Esophagus muscularis mucosa (tissue), 4 donors: Measurements from ENCODE around the gene GALNT11. TPM values are rescaled to one million over a fixed set of nuclear protein-coding genes. Genes with fewer than 3 reads are reported as not detected.

Experiments
- DNase-seq: peaks from one replicate; pipeline ENCODE4 v3.0.0-alpha.2; 2017; ENCODE audit errors: extremely low spot score
- H3K27ac ChIP-seq, 4 donors: fragments of 200-600 bp; sonication (generic); replicated peaks in 1 of 4; 1 replicate in 3 of 4; 2 replicates in 1 of 4; pipeline ENCODE4 v1.5.1; 2016 to 2019; ENCODE audit warnings: mild to moderate bottlenecking in 1 of 4
- H3K27me3 ChIP-seq, 4 donors: fragments of 200-600 bp; sonication (generic); one replicate each; pipeline versions ENCODE4 v1.5.1 to v1.6.0; 2016 to 2019
- H3K36me3 ChIP-seq, 4 donors: fragments of 200-600 bp; sonication (generic); one replicate each; pipeline ENCODE4 v1.5.1; 2016 to 2019
- H3K4me1 ChIP-seq, 4 donors: fragments of 200-600 bp; sonication (generic); one replicate each; pipeline ENCODE4 v1.5.1; 2016 to 2019
- H3K4me3 ChIP-seq, 4 donors: fragments of 200-600 bp; sonication (generic); 1 replicate in 2 of 4; 2 replicates in 2 of 4; pipeline ENCODE4 v1.5.1; 2016 to 2019; ENCODE audit warnings: mild to moderate bottlenecking in 4 of 4, moderate library complexity in 1 of 4
- H3K9me3 ChIP-seq, 4 donors: fragments of 200-600 bp; sonication (generic); 1 replicate in 3 of 4; 2 replicates in 1 of 4; pipeline ENCODE4 v1.5.1; 2016 to 2019
- CTCF ChIP-seq, 3 experiments: fragments of 200-600 bp in 2 of 3; fragments of 450-650 bp in 1 of 3; sonication (generic) in 2 of 3; IDR thresholded peaks; one replicate each; pipeline ENCODE4 v1.5.1; 2017 to 2019; ENCODE audit warnings: antibody characterized with exemption in 3 of 3, mild to moderate bottlenecking in 2 of 3, moderate library complexity in 1 of 3
- EP300 ChIP-seq: sonication (generic); formaldehyde crosslinking; IDR thresholded peaks from one replicate; pipeline ENCODE4 v1.6.1; 2017; ENCODE audit warnings: antibody characterized with exemption
- POLR2A ChIP-seq: fragments of 450-650 bp; IDR thresholded peaks from one replicate; pipeline ENCODE4 v1.6.1; 2017; ENCODE audit warnings: antibody characterized with exemption, moderate library complexity, mild to moderate bottlenecking, low read depth
- POLR2AphosphoS5 ChIP-seq, 2 donors: sonication (generic); formaldehyde crosslinking; IDR thresholded peaks; one replicate each; pipeline ENCODE4 v1.6.1; 2017; ENCODE audit warnings: antibody characterized with exemption in 2 of 2
- WGBS: methylation state at CpG from one replicate; pipeline ENCODE4 v1.1.5; 2018; 5-methylcytosine and 5-hydroxymethylcytosine counted together
- intact Hi-C: fragments of 100-400 bp; cut with DNase I; formaldehyde crosslinking; loops from one replicate; pipeline ENCODE4 v1.15.1; 2023
- total RNA-seq, 4 donors: library from RNA; depleted of rRNA; stranded (reverse); fragments of >200 nt; gene quantifications; one replicate each; pipeline versions ENCODE4 v1.1.0 to v1.2.1, GENCODE V29; 2016

The GALNT11 gene
- total RNA-seq, 4 donors from 2014 or later, result 33.2 to 51.8 (median 39.5) TPM

- Histone ChIP-seq H3K27ac (no peak overlapping the region), H3K27me3 (no peaks in the 10 kb centered on the region), H3K36me3 (peaks cover 0 to 7% (median under 1%) of the 10 kb centered on the region in 4 donors), H3K4me1 (no peaks in the 10 kb centered on the region), H3K4me3 (no peak overlapping the region), H3K9me3 (no peaks in the 10 kb centered on the region)
- TF ChIP-seq CTCF (IDR thresholded peaks at IDR 0.05) (no peak), EP300 (no peak), POLR2A (no peak), POLR2AphosphoS5 (IDR thresholded peaks at IDR 0.05) (no peak)
- no peak for DNase-seq
- 91% methylated on average over 1 of the region's 1 CpG for WGBS
- intact Hi-C loops, result no loop called here
Measured at GRCh38 chr7:152095771-152096170, 70.3 kb downstream of the GALNT11 start.

GRCh38 chr7:152097330-152097729 is 71.9 kb downstream of the GALNT11 start:
- Histone ChIP-seq H3K27me3 (no peaks in the 10 kb centered on the region), H3K4me3 (no peak overlapping the region), H3K27ac (no peak overlapping the region), H3K36me3 (peaks cover 0 to 21% (median 6%) of the 10 kb centered on the region in 4 donors), H3K4me1 (no peaks in the 10 kb centered on the region), H3K9me3 (no peaks in the 10 kb centered on the region)
- WGBS, result 91% methylated on average over 4 of the region's 4 CpGs
- no peak for TF ChIP-seq CTCF (IDR thresholded peaks at IDR 0.05)
- TF ChIP-seq EP300, result no peak
- TF ChIP-seq POLR2AphosphoS5 (IDR thresholded peaks at IDR 0.05), result no peak
- TF ChIP-seq POLR2A, result no peak
- no peak for DNase-seq
- intact Hi-C loops, result no loop called here

GRCh38 chr7:152103066-152103465 is 77.6 kb downstream of the GALNT11 start:
- Histone ChIP-seq H3K4me1 (peaks cover 0 to 8% (median 6%) of the 10 kb centered on the region in 4 donors), H3K36me3 (peaks cover 8 to 62% (median 28%) of the 10 kb centered on the region in 4 donors), H3K4me3 (no peak overlapping the region), H3K9me3 (no peaks in the 10 kb centered on the region), H3K27me3 (no peaks in the 10 kb centered on the region), H3K27ac (no peak overlapping the region)
- DNase-seq, result no peak
- WGBS, result 78% methylated on average over 7 of the region's 7 CpGs
- TF ChIP-seq EP300 (no peak), POLR2A (no peak), CTCF (IDR thresholded peaks at IDR 0.05) (no peak), POLR2AphosphoS5 (IDR thresholded peaks at IDR 0.05) (no peak)
- intact Hi-C loops, result no loop called here

GRCh38 chr7:152103691-152104090 is 78.2 kb downstream of the GALNT11 start:
- H3K9me3 ChIP-seq, result no peaks in the 10 kb centered on the region
- DNase-seq, result no peak
- WGBS, result 54% methylated on average over 5 of the region's 5 CpGs
- peaks cover 0 to 8% (median 6%) of the 10 kb centered on the region in 4 donors for H3K4me1 ChIP-seq
- H3K36me3 ChIP-seq, result peaks cover 8 to 68% (median 32%) of the 10 kb centered on the region in 4 donors
- H3K4me3 ChIP-seq, result no peak overlapping the region
- H3K27me3 ChIP-seq, result no peaks in the 10 kb centered on the region
- no peak overlapping the region for H3K27ac ChIP-seq
- TF ChIP-seq EP300 (no peak), POLR2AphosphoS5 (IDR thresholded peaks at IDR 0.05) (no peak), CTCF (IDR thresholded peaks at IDR 0.05) (no peak), POLR2A (no peak)
- intact Hi-C loops, result no loop called here

GRCh38 chr7:152105205-152105604 is 79.7 kb downstream of the GALNT11 start:
- peaks cover 8 to 81% (median 35%) of the 10 kb centered on the region in 4 donors for H3K36me3 ChIP-seq
- H3K4me3 ChIP-seq, result no peak overlapping the region
- 94% methylated on average over 11 of the region's 11 CpGs for WGBS
- no peak overlapping the region for H3K27ac ChIP-seq
- no peaks in the 10 kb centered on the region for H3K9me3 ChIP-seq
- H3K27me3 ChIP-seq, result no peaks in the 10 kb centered on the region
- intact Hi-C loops, result no loop called here
- DNase-seq, result peak; percentile 47
- TF ChIP-seq POLR2A (no peak), EP300 (no peak), CTCF (IDR thresholded peaks at IDR 0.05) (no peak), POLR2AphosphoS5 (IDR thresholded peaks at IDR 0.05) (no peak)
- peaks cover 0 to 8% (median 6%) of the 10 kb centered on the region in 4 donors for H3K4me1 ChIP-seq
